PC-3 (cell line): ENCODE data around the gene MTHFD1L. TPM values are rescaled to one million over a fixed set of nuclear protein-coding genes. Genes with fewer than 3 reads are reported as not detected.

Experiments
- ATAC-seq: fragments of 200-7000 bp; cut with Tn5 transposase; 2 replicates; pipeline ENCODE4 v1.9.1; 2020; ENCODE audit warnings: mild to moderate bottlenecking, moderate library complexity
- BruUV-seq: library from RNA; stranded (reverse); fragments of 400-500 nt; replicated peaks from 2 replicates; lab custom pipeline; 2021; lab: Mats Ljungman, UMichigan
- CTCF ChIA-PET: fragments of 300-600 bp; sonication (Branson Sonifier 250); formaldehyde crosslinking; loops from one replicate; lab custom pipeline; 2022; ENCODE audit warnings: antibody characterized with exemption; lab: Charles Lee
- POLR2A ChIA-PET: fragments of 300-600 bp; sonication (Branson Sonifier 250); formaldehyde crosslinking; loops from one replicate; lab custom pipeline; 2022; ENCODE audit warnings: antibody characterized with exemption; ENCODE audit not compliant: unreplicated experiment; lab: Charles Lee
- DNase-seq: peaks from one replicate; pipeline ENCODE4 v3.0.0-alpha.2; 2015
- H2AFZ ChIP-seq: fragments of 300-600 bp; sonication (generic); 2 replicates; pipeline ENCODE4 v1.6.0; 2016; ENCODE audit warnings: antibody characterized with exemption, low read length
- H3F3A ChIP-seq: fragments of 300-600 bp; sonication (generic); one replicate; pipeline ENCODE4 v1.6.0; 2017; ENCODE audit warnings: antibody characterized with exemption, low read length, control low read depth, mild to moderate bottlenecking; ENCODE audit not compliant: unreplicated experiment
- H3K27ac ChIP-seq: fragments of 300-600 bp; sonication (generic); 2 replicates; pipeline ENCODE4 v1.5.1; 2016; ENCODE audit warnings: mild to moderate bottlenecking, low read length
- H3K27me3 ChIP-seq: fragments of 300-600 bp; sonication (generic); 2 replicates; pipeline ENCODE4 v1.6.1; 2016; ENCODE audit warnings: low read length, mixed read lengths
- H3K36me3 ChIP-seq: fragments of 300-600 bp; sonication (generic); 2 replicates; pipeline ENCODE4 v1.6.1; 2016; ENCODE audit warnings: low read depth, mixed run types, low read length, mixed read lengths
- H3K4me1 ChIP-seq: fragments of 300-600 bp; sonication (generic); 2 replicates; pipeline ENCODE4 v1.5.1; 2016; ENCODE audit warnings: low read length; ENCODE audit not compliant: insufficient read depth
- H3K4me2 ChIP-seq: fragments of 300-600 bp; sonication (generic); 2 replicates; pipeline ENCODE4 v1.6.0; 2016; ENCODE audit warnings: low read length
- H3K4me3 ChIP-seq: fragments of 300-600 bp; sonication (generic); 2 replicates; pipeline ENCODE4 v1.5.1; 2016; ENCODE audit warnings: mild to moderate bottlenecking, low read length, mixed read lengths
- H3K79me2 ChIP-seq: fragments of 300-600 bp; sonication (generic); 2 replicates; pipeline ENCODE4 v1.6.1; 2017; ENCODE audit warnings: low read length, mixed read lengths
- H3K9ac ChIP-seq: fragments of 300-600 bp; sonication (generic); 2 replicates; pipeline ENCODE4 v1.6.0; 2016; ENCODE audit warnings: mild to moderate bottlenecking, low read length
- H3K9me2 ChIP-seq: fragments of 300-600 bp; sonication (generic); replicated peaks from 2 replicates; pipeline ENCODE4 v1.6.1; 2016; ENCODE audit warnings: mixed run types, low read length, mixed read lengths
- H3K9me3 ChIP-seq: fragments of 300-600 bp; sonication (generic); 2 replicates; pipeline ENCODE4 v1.6.1; 2016; ENCODE audit warnings: low read length, mixed read lengths
- H4K20me1 ChIP-seq: fragments of 300-600 bp; sonication (generic); 2 replicates; pipeline ENCODE4 v1.6.1; 2016; ENCODE audit warnings: low read length, mixed read lengths
- EZH2 ChIP-seq: fragments of 300-600 bp; sonication (generic); IDR thresholded peaks from one replicate; pipeline ENCODE4 v1.6.1; 2017; ENCODE audit warnings: antibody characterized with exemption, mild to moderate bottlenecking, low read length; ENCODE audit not compliant: unreplicated experiment
- EZH2phosphoT487 ChIP-seq: fragments of 300-600 bp; sonication (generic); IDR thresholded peaks from 2 replicates; pipeline ENCODE4 v1.6.1; 2018; ENCODE audit warnings: mild to moderate bottlenecking, antibody characterized with exemption, low read length, borderline replicate concordance
- intact Hi-C: fragments of 100-400 bp; cut with micrococcal nuclease; formaldehyde crosslinking; loops from 2 replicates; pipeline ENCODE4 v1.9.0; 2023
- total RNA-seq: library from RNA; depleted of rRNA; stranded (reverse); fragments of >200 nt; gene quantifications from 2 replicates; pipeline ENCODE4 v1.2.3, GENCODE V29; 2014
- TF ChIP-seq, protein P1 (sequence below): fragments of 300-600 bp; sonication (generic); conservative IDR thresholded peaks from 2 replicates; pipeline ENCODE4 v1.5.1; 2017; ENCODE audit warnings: antibody characterized with exemption, low read depth, mild to moderate bottlenecking, low read length

MTHFD1L gene
- total RNA-seq, 1 experiment from 2014 or later: 11.9 TPM

DNA sequence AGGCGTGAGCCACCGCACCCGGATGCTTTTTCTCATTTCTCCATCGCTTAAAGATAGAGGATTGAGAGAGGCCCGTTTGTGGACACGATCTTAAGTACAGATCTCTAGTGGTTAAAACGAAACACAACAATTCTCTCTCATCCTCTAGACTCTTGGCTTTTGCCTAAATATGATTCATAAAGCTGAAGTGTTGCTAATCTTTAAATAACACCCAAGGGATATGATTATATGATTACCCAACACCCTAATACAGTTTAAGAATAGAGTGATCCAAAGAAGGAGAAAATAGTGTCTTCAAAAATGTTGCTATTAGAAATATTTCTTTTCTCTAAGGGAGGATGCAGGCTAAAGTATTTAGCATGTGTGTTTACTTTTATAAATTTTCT, 50.4 kb downstream of the MTHFD1L start:
- H3K4me1 ChIP-seq: no peaks in the 10 kb centered on the region
- no peak overlapping the region for H3K27ac ChIP-seq
- H3F3A ChIP-seq: no peaks in the 10 kb centered on the region
- H3K36me3 ChIP-seq: peaks cover 11% of the 10 kb centered on the region
- no peaks in the 10 kb centered on the region for H3K27me3 ChIP-seq
- H3K4me3 ChIP-seq: no peak overlapping the region
- no peaks in the 10 kb centered on the region for H4K20me1 ChIP-seq
- no peak overlapping the region for H2AFZ ChIP-seq
- TF ChIP-seq, protein P1, sequence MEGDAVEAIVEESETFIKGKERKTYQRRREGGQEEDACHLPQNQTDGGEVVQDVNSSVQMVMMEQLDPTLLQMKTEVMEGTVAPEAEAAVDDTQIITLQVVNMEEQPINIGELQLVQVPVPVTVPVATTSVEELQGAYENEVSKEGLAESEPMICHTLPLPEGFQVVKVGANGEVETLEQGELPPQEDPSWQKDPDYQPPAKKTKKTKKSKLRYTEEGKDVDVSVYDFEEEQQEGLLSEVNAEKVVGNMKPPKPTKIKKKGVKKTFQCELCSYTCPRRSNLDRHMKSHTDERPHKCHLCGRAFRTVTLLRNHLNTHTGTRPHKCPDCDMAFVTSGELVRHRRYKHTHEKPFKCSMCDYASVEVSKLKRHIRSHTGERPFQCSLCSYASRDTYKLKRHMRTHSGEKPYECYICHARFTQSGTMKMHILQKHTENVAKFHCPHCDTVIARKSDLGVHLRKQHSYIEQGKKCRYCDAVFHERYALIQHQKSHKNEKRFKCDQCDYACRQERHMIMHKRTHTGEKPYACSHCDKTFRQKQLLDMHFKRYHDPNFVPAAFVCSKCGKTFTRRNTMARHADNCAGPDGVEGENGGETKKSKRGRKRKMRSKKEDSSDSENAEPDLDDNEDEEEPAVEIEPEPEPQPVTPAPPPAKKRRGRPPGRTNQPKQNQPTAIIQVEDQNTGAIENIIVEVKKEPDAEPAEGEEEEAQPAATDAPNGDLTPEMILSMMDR: no peak
- TF ChIP-seq EZH2 (no peak), EZH2phosphoT487 (no peak)
- no peaks in the 10 kb centered on the region for H3K9me3 ChIP-seq
- intact Hi-C loops: no loop called here
- ATAC-seq (no peak), DNase-seq (no peak)
- no peaks in the 10 kb centered on the region for H3K9me2 ChIP-seq
- ChIA-PET POLR2A (no interaction called here), CTCF (no interaction called here)
- no peaks in the 10 kb centered on the region for H3K79me2 ChIP-seq
- BruUV-seq: no TSS peak
- no peak overlapping the region for H3K9ac ChIP-seq
- no peak overlapping the region for H3K4me2 ChIP-seq

DNA sequence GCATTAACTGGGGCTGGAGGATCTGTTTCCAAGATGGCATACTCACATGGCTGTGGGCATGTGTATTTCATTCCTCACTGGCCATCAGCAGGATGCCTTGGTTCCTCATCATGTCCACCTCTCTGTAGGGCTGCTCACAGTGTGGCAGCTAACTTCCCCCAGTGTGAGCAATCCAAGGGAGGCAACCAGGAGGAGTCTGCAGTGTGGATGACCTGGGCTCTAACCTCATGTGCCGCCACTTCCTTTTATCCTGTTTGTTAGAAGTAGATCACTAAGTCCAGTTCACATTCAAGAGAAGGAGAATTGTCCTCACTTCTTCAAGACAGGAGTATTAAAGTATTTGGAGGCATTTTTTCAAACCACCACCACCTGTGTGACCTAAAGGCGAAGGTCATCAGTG, 54.4 kb downstream of the MTHFD1L start:
- Histone ChIP-seq H3K9me3 (no peaks in the 10 kb centered on the region), H3K36me3 (peaks cover 5% of the 10 kb centered on the region), H3K4me2 (no peak overlapping the region), H3K9me2 (no peaks in the 10 kb centered on the region), H3K79me2 (no peaks in the 10 kb centered on the region), H3F3A (peaks cover 7% of the 10 kb centered on the region), H2AFZ (no peak overlapping the region), H3K4me1 (peaks cover 17% of the 10 kb centered on the region), H3K27me3 (no peaks in the 10 kb centered on the region), H3K9ac (no peak overlapping the region), H3K27ac (no peak overlapping the region), H3K4me3 (no peak overlapping the region), H4K20me1 (no peaks in the 10 kb centered on the region)
- BruUV-seq: no TSS peak
- intact Hi-C loops: no loop called here
- ChIA-PET CTCF (no interaction called here), POLR2A (no interaction called here)
- TF ChIP-seq EZH2 (no peak), EZH2phosphoT487 (no peak)
- TF ChIP-seq, protein P1: no peak
- DNase-seq (no peak), ATAC-seq (no peak)

DNA sequence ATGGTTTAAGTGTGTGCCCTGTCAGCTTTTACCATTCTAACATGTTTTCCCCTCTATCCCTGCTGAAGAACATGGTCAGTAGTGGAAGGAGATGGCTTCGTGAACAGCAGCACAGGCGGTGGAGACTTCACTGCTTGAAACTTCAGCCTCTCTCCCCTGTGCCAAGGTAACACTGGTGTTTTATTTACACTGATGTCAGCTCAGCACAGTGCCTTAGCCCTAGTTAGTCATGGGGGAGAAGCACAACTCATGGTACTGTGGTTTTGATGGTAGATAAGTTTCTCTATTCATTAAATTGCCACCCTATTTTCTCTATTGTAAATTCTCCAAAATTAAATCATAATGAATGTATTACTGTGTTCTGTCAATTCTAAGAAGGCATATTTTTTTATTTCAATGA, 56.6 kb downstream of the MTHFD1L start:
- Histone ChIP-seq H2AFZ (no peak overlapping the region), H3K9me3 (no peaks in the 10 kb centered on the region), H3K27me3 (no peaks in the 10 kb centered on the region), H3K27ac (peak overlapping the region; percentile 60), H3K9ac (no peak overlapping the region), H3K36me3 (peaks cover 11% of the 10 kb centered on the region), H3F3A (peaks cover 7% of the 10 kb centered on the region), H3K4me2 (peak overlapping the region; percentile 46), H3K4me3 (no peak overlapping the region), H3K79me2 (no peaks in the 10 kb centered on the region), H3K4me1 (peaks cover 17% of the 10 kb centered on the region), H4K20me1 (no peaks in the 10 kb centered on the region), H3K9me2 (no peaks in the 10 kb centered on the region)
- no TSS peak for BruUV-seq
- CTCF ChIA-PET: interaction anchor here (0.7 kb wide), 1 partner anchor 402 kb away, joined by 3 read pairs; no protein-coding TSS in a partner anchor
- TF ChIP-seq EZH2phosphoT487 (no peak), EZH2 (no peak)
- TF ChIP-seq, protein P1: no peak
- POLR2A ChIA-PET: no interaction called here
- ATAC-seq: peak; percentile 70
- intact Hi-C loops: no loop called here
- DNase-seq: peak; percentile 64
